Bronchial epithelial cell (primary cell): ENCODE results near the gene SMARCA4. TPM values are rescaled to one million over a fixed set of nuclear protein-coding genes. Genes with fewer than 3 reads are reported as not detected.

Experiments
- DNase-seq: peaks from one replicate; pipeline ENCODE4 v3.0.0-alpha.2; 2010; ENCODE audit warnings: low read depth
- FAIRE-seq: peaks from 2 replicates; lab custom pipeline; 2011; peaks lifted over from hg19 to GRCh38; lab: Jason Lieb, UNC
- H3K27me3 ChIP-seq: 2 replicates; pipeline ENCODE4 v1.5.1; 2011; ENCODE audit warnings: low read length; ENCODE audit not compliant: control insufficient read depth, insufficient read depth
- H3K36me3 ChIP-seq: 2 replicates; pipeline ENCODE4 v1.5.1; 2011; ENCODE audit warnings: low read length; ENCODE audit not compliant: control insufficient read depth, insufficient read depth
- H3K4me3 ChIP-seq: 2 replicates; pipeline ENCODE4 v1.5.1; 2011; ENCODE audit warnings: mild to moderate bottlenecking, low read depth, low read length, control low read depth
- CTCF ChIP-seq: IDR thresholded peaks from 2 replicates; pipeline ENCODE4 v1.5.1; 2011; ENCODE audit warnings: mild to moderate bottlenecking, moderate library complexity, low read length, control low read depth, inconsistent platforms; ENCODE audit not compliant: insufficient read depth, severe bottlenecking
- total RNA-seq: library from RNA; depleted of rRNA; stranded (reverse); fragments of >200 nt; gene quantifications from 2 replicates; pipeline ENCODE4 v1.2.1, GENCODE V29; 2014

The SMARCA4 gene
- total RNA-seq, 1 donor from 2014 or later: 49.2 TPM

GRCh38 chr19:10995926-10996600 is 35.2 kb downstream of the SMARCA4 start:
- TF ChIP-seq CTCF: no peak
- DNase-seq (no peak), FAIRE-seq (no peak)
- H3K4me3 ChIP-seq: no peak overlapping the region
- no peaks in the 10 kb centered on the region for H3K27me3 ChIP-seq
- peaks cover 29% of the 10 kb centered on the region for H3K36me3 ChIP-seq

GRCh38 chr19:10998045-10998533 is 37.3 kb downstream of the SMARCA4 start:
- no peaks in the 10 kb centered on the region for H3K27me3 ChIP-seq
- no peak overlapping the region for H3K4me3 ChIP-seq
- H3K36me3 ChIP-seq: peaks cover 30% of the 10 kb centered on the region
- no peak for TF ChIP-seq CTCF
- no peak for FAIRE-seq
- DNase-seq: no peak

GRCh38 chr19:10998666-10999065 is 37.8 kb downstream of the SMARCA4 start:
- Histone ChIP-seq H3K36me3 (peaks cover 29% of the 10 kb centered on the region), H3K4me3 (no peak overlapping the region), H3K27me3 (no peaks in the 10 kb centered on the region)
- FAIRE-seq (no peak), DNase-seq (no peak)
- TF ChIP-seq CTCF: no peak

GRCh38 chr19:11005521-11005920 is 44.7 kb downstream of the SMARCA4 start:
- Histone ChIP-seq H3K4me3 (no peak overlapping the region), H3K27me3 (no peaks in the 10 kb centered on the region), H3K36me3 (peaks cover 21% of the 10 kb centered on the region)
- no peak for DNase-seq
- no peak for FAIRE-seq
- TF ChIP-seq CTCF: no peak

- peaks cover 21% of the 10 kb centered on the region for H3K36me3 ChIP-seq
- DNase-seq: no peak
- no peaks in the 10 kb centered on the region for H3K27me3 ChIP-seq
- TF ChIP-seq CTCF: no peak
- no peak overlapping the region for H3K4me3 ChIP-seq
- no peak for FAIRE-seq
Observed at GRCh38 chr19:11007385-11007784, 46.6 kb downstream of the SMARCA4 start.
